Breast epithelium (tissue), 3 donors: Measurements from ENCODE around the gene ATG9B.

Source experiments
- CTCF ChIP-seq, 3 donors: fragments of 450-650 bp; IDR thresholded peaks; one replicate each; pipeline ENCODE4 v1.5.1; 2016 to 2017; ENCODE audit warnings: antibody characterized with exemption in 3 of 3, mild to moderate bottlenecking in 3 of 3, moderate library complexity in 3 of 3
- POLR2A ChIP-seq: fragments of 450-650 bp; IDR thresholded peaks from one replicate; pipeline ENCODE4 v1.6.1; 2016; ENCODE audit warnings: antibody characterized with exemption, mild to moderate bottlenecking, moderate library complexity
- POLR2AphosphoS5 ChIP-seq, 3 donors: sonication (generic); formaldehyde crosslinking; IDR thresholded peaks; one replicate each; pipeline ENCODE4 v1.6.1; 2017; ENCODE audit warnings: antibody characterized with exemption in 3 of 3

- TF ChIP-seq CTCF (IDR thresholded peaks at IDR 0.05) = no peak
- TF ChIP-seq POLR2A = no peak
- no peak for TF ChIP-seq POLR2AphosphoS5 (IDR thresholded peaks at IDR 0.05)
These were observed 46.0 kb downstream of the ATG9B start, which contains the start of gene KCNH2 for GRCh38 chr7:150978126-150978789.
